Vein endothelial cell (primary cell): ENCODE data around the gene C16orf96. TPM values are rescaled to one million over a fixed set of nuclear protein-coding genes. Genes with fewer than 3 reads are reported as not detected.

ENCODE experiments used
- small RNA-seq: library from RNA; depleted of rRNA; stranded (forward); fragments of <200 nt; gene quantifications from one replicate; pipeline ENCODE3, GENCODE V24; 2012
- total RNA-seq: library from RNA; depleted of rRNA; stranded (reverse); fragments of >200 nt; gene quantifications from 2 replicates; pipeline ENCODE4 v1.2.3, GENCODE V29; 2012

The C16orf96 gene
- total RNA-seq: not detected in 2 replicates

DNA sequence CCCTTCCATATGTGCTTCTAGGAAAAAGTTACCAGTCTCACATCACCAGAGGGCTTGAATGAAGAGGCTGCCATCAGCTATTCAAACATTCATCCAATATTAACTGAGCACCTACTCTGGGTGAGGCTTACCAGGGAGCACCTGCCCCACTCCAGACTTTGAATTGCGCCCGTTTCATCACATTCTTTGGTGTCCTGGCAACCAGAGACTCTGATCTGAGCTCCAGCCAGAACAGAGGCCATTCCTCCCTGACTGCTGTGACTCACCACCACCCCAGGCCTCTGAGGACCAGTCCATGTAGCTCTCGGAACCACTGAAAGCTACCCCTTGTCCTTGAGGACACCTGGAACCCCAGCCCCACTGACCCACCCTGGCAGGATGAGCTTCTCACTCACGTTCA lies at the start of gene C16orf96:
TSS of gene C16orf96 (plus strand) at position 229 of the 400 bp plus-strand sequence. CDS start at position 379, 150 bp downstream.

GRCh38 chr16:4538350-4539235 lies 17.5 kb upstream of the C16orf96 start, which contains the start of gene CDIP1:
TSS of gene CDIP1 (minus strand) at chr16:4538773. CDS start at chr16:4514130, 24,643 bp downstream.

DNA sequence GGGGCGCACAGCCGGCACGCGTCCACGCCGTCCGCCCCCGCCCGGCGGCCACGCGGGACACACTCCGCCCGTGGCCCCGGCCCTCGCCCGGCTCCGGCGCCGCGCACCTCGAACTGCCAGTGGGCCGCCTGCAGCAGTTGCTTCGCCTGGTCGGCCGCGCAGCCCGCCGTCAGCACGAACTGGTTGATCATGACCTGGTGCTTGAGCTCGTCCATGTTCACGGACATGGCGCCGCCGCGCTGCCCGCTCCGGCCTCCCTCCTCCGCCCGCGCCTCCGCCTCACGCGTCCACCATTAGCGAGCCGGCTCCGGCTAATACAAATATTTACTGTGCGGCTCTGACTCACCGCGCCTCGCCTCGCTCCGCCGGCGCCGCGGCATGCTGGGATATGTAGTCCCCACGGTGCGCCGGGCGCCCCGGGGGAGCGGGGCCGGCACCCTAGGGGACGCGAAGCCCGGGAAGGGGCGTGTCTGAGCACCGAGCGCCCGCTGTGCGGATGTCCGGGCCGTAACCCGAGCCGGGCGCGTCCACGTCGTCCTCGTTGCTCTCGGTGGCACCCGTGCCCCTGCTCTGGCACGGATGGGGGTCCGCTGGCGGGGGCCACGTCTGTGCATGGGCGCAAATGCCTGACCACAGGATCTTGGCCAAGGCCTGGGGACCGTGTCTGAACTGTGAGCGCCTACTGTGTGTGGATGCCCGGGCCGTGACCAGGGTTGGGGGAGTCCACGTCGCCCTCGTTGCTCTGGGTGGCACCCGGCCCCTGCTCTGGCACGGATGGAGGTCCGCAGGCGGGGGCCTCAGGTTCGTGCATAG lies 58.6 kb downstream of the C16orf96 start, which contains the start of gene UBALD1:
TSS of gene UBALD1 (minus strand) at position 318 of the 813 bp plus-strand sequence. CDS start at position 227, 91 bp downstream.

GRCh38 chr16:4624015-4624826 lies 68.1 kb downstream of the C16orf96 start, which contains the start of gene MGRN1:
TSS of gene MGRN1 (plus strand) at chr16:4624826. CDS start at chr16:4624961, 135 bp downstream.

Small RNA genes within 50 kb of the gene (small RNA-seq; reads per million reads assigned to genes)
- gene RN7SL850P: not detected

Other genes with a start within 250 kb of the C16orf96 start
- gene GLIS2, start 240.3 kb upstream of the C16orf96 start, total RNA-seq: 0.67 and 2.0 TPM in 2 replicates
- gene PAM16, start 205.0 kb upstream of the C16orf96 start, total RNA-seq: 19.6 and 19.9 TPM in 2 replicates
- gene VASN, start 184.5 kb upstream of the C16orf96 start, total RNA-seq: 0.33 and 0.86 TPM in 2 replicates
- gene CORO7, start 139.7 kb upstream of the C16orf96 start, total RNA-seq: 63.0 and 67.0 TPM in 2 replicates
- 37.2 and 44.9 TPM in 2 replicates for gene DNAJA3, start 130.5 kb upstream of the C16orf96 start, total RNA-seq
- 56.6 and 96.4 TPM in 2 replicates for gene NMRAL1, start 81.7 kb upstream of the C16orf96 start, total RNA-seq
- 143 and 164 TPM in 2 replicates for gene HMOX2, start 79.9 kb upstream of the C16orf96 start, total RNA-seq
- 12.7 and 18.9 TPM in 2 replicates for gene CDIP1, start 17.6 kb upstream of the C16orf96 start, total RNA-seq
- gene UBALD1, start 58.5 kb downstream of the C16orf96 start, total RNA-seq: 8.6 and 12.7 TPM in 2 replicates
- 50.6 and 53.2 TPM in 2 replicates for gene MGRN1, start 68.5 kb downstream of the C16orf96 start, total RNA-seq
- 23.8 and 27.4 TPM in 2 replicates for gene NUDT16L1, start 137.2 kb downstream of the C16orf96 start, total RNA-seq
- gene ANKS3, start 177.9 kb downstream of the C16orf96 start, total RNA-seq: 16.3 and 19.7 TPM in 2 replicates
- 0.48 and 1.3 TPM in 2 replicates for gene DNAAF8, start 178.2 kb downstream of the C16orf96 start, total RNA-seq
- gene ZNF500, start 210.8 kb downstream of the C16orf96 start, total RNA-seq: 11.4 and 14.1 TPM in 2 replicates
- not detected in 2 replicates for gene SEPTIN12, start 232.0 kb downstream of the C16orf96 start, total RNA-seq
- gene SMIM22, start 239.0 kb downstream of the C16orf96 start, total RNA-seq: not detected in 2 replicates
- 13.1 and 14.7 TPM in 2 replicates for gene ROGDI, start 246.3 kb downstream of the C16orf96 start, total RNA-seq